Loucy (cell line): Measurements from ENCODE around the gene MRPL20.

ENCODE experiments used
- H2AFZ ChIP-seq: fragments of 200-600 bp; sonication (generic); 2 replicates; pipeline ENCODE4 v1.6.0; 2016; ENCODE audit warnings: antibody characterized with exemption, mild to moderate bottlenecking, low read length, moderate library complexity
- H3F3A ChIP-seq: fragments of 200-600 bp; 2 replicates; pipeline ENCODE4 v1.6.0; 2016; ENCODE audit warnings: antibody characterized with exemption, low read depth, mild to moderate bottlenecking
- H3K27me3 ChIP-seq: fragments of 200-600 bp; sonication (generic); 2 replicates; pipeline ENCODE4 v1.6.1; 2014; ENCODE audit warnings: low read length, mild to moderate bottlenecking; ENCODE audit not compliant: insufficient read depth, poor library complexity, severe bottlenecking
- H3K36me3 ChIP-seq: fragments of 200-600 bp; sonication (generic); 2 replicates; pipeline ENCODE4 v1.6.1; 2016; ENCODE audit warnings: low read length; ENCODE audit not compliant: insufficient read depth
- H3K4me1 ChIP-seq: fragments of 200-600 bp; sonication (generic); 2 replicates; pipeline ENCODE4 v1.5.1; 2014; ENCODE audit warnings: low read length, mild to moderate bottlenecking; ENCODE audit not compliant: insufficient read depth, poor library complexity, severe bottlenecking
- H3K4me2 ChIP-seq: fragments of 200-600 bp; sonication (generic); 2 replicates; pipeline ENCODE4 v1.6.0; 2014; ENCODE audit warnings: antibody characterized with exemption, low read length, low read depth, mild to moderate bottlenecking; ENCODE audit not compliant: poor library complexity, severe bottlenecking
- H3K4me3 ChIP-seq: fragments of 200-600 bp; sonication (generic); 2 replicates; pipeline ENCODE4 v1.5.1; 2014; ENCODE audit warnings: low read length, mild to moderate bottlenecking, mixed read lengths; ENCODE audit not compliant: poor library complexity, severe bottlenecking
- H3K79me2 ChIP-seq: fragments of 200-600 bp; sonication (generic); 2 replicates; pipeline ENCODE4 v1.6.1; 2014; ENCODE audit warnings: low read length; ENCODE audit not compliant: insufficient read depth
- H3K9ac ChIP-seq: fragments of 200-600 bp; sonication (generic); 2 replicates; pipeline ENCODE4 v1.6.0; 2014; ENCODE audit warnings: mild to moderate bottlenecking, low read depth, low read length, moderate library complexity; ENCODE audit not compliant: poor library complexity, severe bottlenecking
- H3K9me2 ChIP-seq: fragments of 200-600 bp; sonication (generic); replicated peaks from 2 replicates; pipeline ENCODE4 v1.6.1; 2016; ENCODE audit warnings: low read depth, low read length, mixed read lengths
- H3K9me3 ChIP-seq: fragments of 200-600 bp; sonication (generic); 2 replicates; pipeline ENCODE4 v1.6.1; 2014; ENCODE audit warnings: mild to moderate bottlenecking, antibody characterized with exemption, low read length, low read depth; ENCODE audit not compliant: insufficient read depth
- H4K20me1 ChIP-seq: fragments of 200-600 bp; sonication (generic); 2 replicates; pipeline ENCODE4 v1.6.0; 2014; ENCODE audit warnings: antibody characterized with exemption, low read length, mild to moderate bottlenecking; ENCODE audit not compliant: insufficient read depth, poor library complexity, severe bottlenecking
- EZH2phosphoT487 ChIP-seq: fragments of 200-600 bp; IDR thresholded peaks from 2 replicates; pipeline ENCODE4 v1.6.1; 2018; ENCODE audit warnings: antibody characterized with exemption, mild to moderate bottlenecking, moderate library complexity, borderline replicate concordance
- TF ChIP-seq, protein P1 (sequence below): fragments of 200-600 bp; sonication (generic); conservative IDR thresholded peaks from 2 replicates; pipeline ENCODE4 v1.5.1; 2014; ENCODE audit warnings: mild to moderate bottlenecking, antibody characterized with exemption, low read length

Gene MRPL20

DNA sequence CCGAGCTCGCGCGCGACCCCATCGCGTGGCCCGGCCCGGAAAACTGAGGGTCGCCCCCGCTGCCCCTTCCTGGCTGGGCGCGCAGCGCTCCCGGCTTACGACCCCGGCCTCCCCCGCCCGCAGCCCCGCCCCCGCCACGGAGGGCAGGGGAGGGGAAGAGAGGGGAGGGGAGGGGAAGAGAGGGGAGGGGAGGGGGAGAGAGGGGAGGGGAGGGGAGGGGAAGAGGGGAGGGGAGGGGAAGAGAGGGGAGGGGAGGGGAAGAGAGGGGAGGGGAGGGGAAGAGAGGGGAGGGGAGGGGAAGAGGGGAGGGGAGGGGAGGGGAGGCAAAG lies 20.7 kb upstream of the MRPL20 start:
- H3F3A ChIP-seq, result no peaks in the 10 kb centered on the region
- no peak overlapping the region for H3K4me3 ChIP-seq
- H3K4me2 ChIP-seq, result no peak overlapping the region
- no peaks in the 10 kb centered on the region for H3K9me2 ChIP-seq
- H3K36me3 ChIP-seq, result no peaks in the 10 kb centered on the region
- TF ChIP-seq EZH2phosphoT487, result no peak
- TF ChIP-seq, protein P1, sequence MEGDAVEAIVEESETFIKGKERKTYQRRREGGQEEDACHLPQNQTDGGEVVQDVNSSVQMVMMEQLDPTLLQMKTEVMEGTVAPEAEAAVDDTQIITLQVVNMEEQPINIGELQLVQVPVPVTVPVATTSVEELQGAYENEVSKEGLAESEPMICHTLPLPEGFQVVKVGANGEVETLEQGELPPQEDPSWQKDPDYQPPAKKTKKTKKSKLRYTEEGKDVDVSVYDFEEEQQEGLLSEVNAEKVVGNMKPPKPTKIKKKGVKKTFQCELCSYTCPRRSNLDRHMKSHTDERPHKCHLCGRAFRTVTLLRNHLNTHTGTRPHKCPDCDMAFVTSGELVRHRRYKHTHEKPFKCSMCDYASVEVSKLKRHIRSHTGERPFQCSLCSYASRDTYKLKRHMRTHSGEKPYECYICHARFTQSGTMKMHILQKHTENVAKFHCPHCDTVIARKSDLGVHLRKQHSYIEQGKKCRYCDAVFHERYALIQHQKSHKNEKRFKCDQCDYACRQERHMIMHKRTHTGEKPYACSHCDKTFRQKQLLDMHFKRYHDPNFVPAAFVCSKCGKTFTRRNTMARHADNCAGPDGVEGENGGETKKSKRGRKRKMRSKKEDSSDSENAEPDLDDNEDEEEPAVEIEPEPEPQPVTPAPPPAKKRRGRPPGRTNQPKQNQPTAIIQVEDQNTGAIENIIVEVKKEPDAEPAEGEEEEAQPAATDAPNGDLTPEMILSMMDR, result no peak
- no peaks in the 10 kb centered on the region for H4K20me1 ChIP-seq
- H3K4me1 ChIP-seq, result peaks cover 4% of the 10 kb centered on the region
- no peaks in the 10 kb centered on the region for H3K79me2 ChIP-seq
- no peaks in the 10 kb centered on the region for H3K27me3 ChIP-seq
- no peak overlapping the region for H3K9ac ChIP-seq
- no peaks in the 10 kb centered on the region for H3K9me3 ChIP-seq
- H2AFZ ChIP-seq, result no peak overlapping the region

GRCh38 chr1:1427106-1427819 lies 20.2 kb upstream of the MRPL20 start:
- no peak for TF ChIP-seq EZH2phosphoT487
- TF ChIP-seq, protein P1, result no peak
- H3K36me3 ChIP-seq, result no peaks in the 10 kb centered on the region
- no peaks in the 10 kb centered on the region for H3F3A ChIP-seq
- no peaks in the 10 kb centered on the region for H3K9me2 ChIP-seq
- H3K4me3 ChIP-seq, result no peak overlapping the region
- no peaks in the 10 kb centered on the region for H3K9me3 ChIP-seq
- no peaks in the 10 kb centered on the region for H3K79me2 ChIP-seq
- no peaks in the 10 kb centered on the region for H3K27me3 ChIP-seq
- H4K20me1 ChIP-seq, result no peaks in the 10 kb centered on the region
- H2AFZ ChIP-seq, result no peak overlapping the region
- H3K9ac ChIP-seq, result no peak overlapping the region
- H3K4me2 ChIP-seq, result no peak overlapping the region
- H3K4me1 ChIP-seq, result peaks cover 9% of the 10 kb centered on the region

GRCh38 chr1:1426496-1427105 lies 19.5 kb upstream of the MRPL20 start:
- Histone ChIP-seq H3K27me3 (no peaks in the 10 kb centered on the region), H3K4me3 (no peak overlapping the region), H3K4me2 (no peak overlapping the region), H4K20me1 (no peaks in the 10 kb centered on the region), H2AFZ (no peak overlapping the region), H3K9ac (no peak overlapping the region), H3K79me2 (no peaks in the 10 kb centered on the region), H3K9me3 (no peaks in the 10 kb centered on the region), H3K4me1 (peaks cover 11% of the 10 kb centered on the region), H3K36me3 (no peaks in the 10 kb centered on the region), H3F3A (no peaks in the 10 kb centered on the region), H3K9me2 (no peaks in the 10 kb centered on the region)
- TF ChIP-seq EZH2phosphoT487, result no peak
